C4-2B (cell line): Measurements from ENCODE around the gene NPLOC4.

Source experiments
- CTCF ChIP-seq: fragments of 450-650 bp; conservative IDR thresholded peaks from 2 replicates; pipeline ENCODE4 v1.5.1; 2017; ENCODE audit warnings: mild to moderate bottlenecking
- ZFX ChIP-seq: fragments of 450-650 bp; IDR thresholded peaks from 2 replicates; pipeline ENCODE4 v1.6.1; 2017

DNA sequence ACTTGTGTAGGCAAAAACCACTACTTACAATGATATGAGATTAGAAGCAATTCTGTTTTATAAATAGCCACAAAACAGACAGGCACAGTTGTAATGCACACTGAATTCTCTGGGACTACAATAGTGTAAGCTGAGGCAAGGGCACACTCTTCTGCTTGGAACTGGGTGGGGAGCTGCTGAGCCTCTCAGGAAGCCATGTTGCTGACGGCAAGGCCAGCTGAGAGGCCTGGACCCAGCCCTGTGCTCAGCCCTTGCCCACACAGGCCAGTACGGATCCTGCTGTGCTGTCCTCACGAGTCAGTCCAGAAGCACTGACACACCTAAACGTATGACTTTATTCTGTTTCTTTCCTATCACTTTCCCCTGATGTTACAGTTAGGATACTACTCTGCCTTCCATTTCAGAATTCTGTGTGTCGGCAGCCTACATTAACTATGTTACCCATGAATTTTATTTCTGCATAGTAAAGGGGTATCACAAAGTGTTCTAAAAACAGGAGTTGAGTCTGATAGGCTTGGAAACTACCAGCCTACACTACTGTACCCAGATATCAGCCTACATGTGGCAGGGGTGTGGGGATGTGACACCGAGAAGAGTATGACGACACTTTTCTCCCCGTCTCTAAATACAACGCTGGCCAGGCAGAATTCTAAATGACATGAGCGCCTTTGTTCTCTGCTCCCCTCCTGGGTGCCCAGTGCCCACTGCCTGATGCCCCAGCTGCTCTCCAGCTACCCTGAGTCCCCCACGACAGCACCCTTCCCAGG lies 43.6 kb downstream of the NPLOC4 start:
- TF ChIP-seq CTCF (no peak), ZFX (no peak)
